HEK293 (cell line): ENCODE data around the gene INPP5D.

Experiments used
- GLIS1 ChIP-seq: fragments of 450-650 bp; formaldehyde crosslinking; IDR thresholded peaks from 2 replicates; pipeline ENCODE4 v1.5.1; 2016; ENCODE audit warnings: missing biosample characterization, missing genetic modification characterization
- KLF17 ChIP-seq: fragments of 450-650 bp; formaldehyde crosslinking; IDR thresholded peaks from 2 replicates; pipeline ENCODE4 v1.5.1; 2016; ENCODE audit warnings: missing biosample characterization, missing genetic modification characterization
- MZF1 ChIP-seq: fragments of 450-650 bp; formaldehyde crosslinking; IDR thresholded peaks from 2 replicates; pipeline ENCODE4 v1.5.1; 2017; ENCODE audit warnings: missing biosample characterization, missing genetic modification characterization, borderline replicate concordance
- REST ChIP-seq: fragments of 450-650 bp; formaldehyde crosslinking; IDR thresholded peaks from 2 replicates; pipeline ENCODE4 v1.5.1; 2016; ENCODE audit warnings: missing biosample characterization, missing genetic modification characterization
- ZNF514 ChIP-seq: fragments of 450-650 bp; formaldehyde crosslinking; IDR thresholded peaks from 2 replicates; pipeline ENCODE4 v1.5.1; 2016; ENCODE audit warnings: missing biosample characterization, missing genetic modification characterization
- ZNF670 ChIP-seq: fragments of 450-650 bp; formaldehyde crosslinking; IDR thresholded peaks from 2 replicates; pipeline ENCODE4 v1.5.1; 2016; ENCODE audit warnings: missing biosample characterization, missing genetic modification characterization, low read depth
- TF ChIP-seq, protein P1 (sequence below): fragments of 450-650 bp; formaldehyde crosslinking; IDR thresholded peaks from 2 replicates; pipeline ENCODE4 v1.5.1; 2016; ENCODE audit warnings: missing biosample characterization, missing genetic modification characterization
- TF ChIP-seq, protein P2 (sequence below): fragments of 450-650 bp; formaldehyde crosslinking; conservative IDR thresholded peaks from 2 replicates; pipeline ENCODE4 v1.5.1; 2016; ENCODE audit warnings: low read depth, missing biosample characterization, missing genetic modification characterization
- TF ChIP-seq, protein P3 (sequence below): fragments of 450-650 bp; formaldehyde crosslinking; IDR thresholded peaks from 2 replicates; pipeline ENCODE4 v1.5.1; 2016; ENCODE audit warnings: missing biosample characterization, missing genetic modification characterization

DNA sequence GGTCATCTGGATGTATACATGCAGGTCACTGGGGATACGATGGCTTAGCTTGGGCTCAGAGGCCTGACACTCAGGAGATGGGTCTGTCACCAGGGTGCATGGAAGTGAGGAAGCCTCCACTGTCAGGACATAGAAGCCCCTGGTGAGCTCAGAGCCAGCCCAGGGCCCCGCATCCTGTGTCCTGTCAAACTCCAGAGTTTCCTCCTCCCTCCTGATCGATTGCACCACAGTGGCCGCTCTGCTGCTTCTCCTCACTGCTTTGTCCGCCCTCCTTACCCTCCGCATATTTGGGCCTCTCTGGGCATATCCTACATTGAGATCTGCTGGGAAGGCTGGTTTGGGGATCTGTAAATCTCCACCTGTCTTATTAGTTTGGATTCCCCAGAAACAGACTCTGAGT is 153.8 kb downstream of the INPP5D start:
- TF ChIP-seq REST (no peak), ZNF514 (tag by site-specific recombination) (no peak), KLF17 (tag by site-specific recombination) (no peak), ZNF670 (tag by site-specific recombination) (no peak), GLIS1 (tag by site-specific recombination) (no peak), MZF1 (tag by site-specific recombination) (no peak)
- TF ChIP-seq, protein P1, sequence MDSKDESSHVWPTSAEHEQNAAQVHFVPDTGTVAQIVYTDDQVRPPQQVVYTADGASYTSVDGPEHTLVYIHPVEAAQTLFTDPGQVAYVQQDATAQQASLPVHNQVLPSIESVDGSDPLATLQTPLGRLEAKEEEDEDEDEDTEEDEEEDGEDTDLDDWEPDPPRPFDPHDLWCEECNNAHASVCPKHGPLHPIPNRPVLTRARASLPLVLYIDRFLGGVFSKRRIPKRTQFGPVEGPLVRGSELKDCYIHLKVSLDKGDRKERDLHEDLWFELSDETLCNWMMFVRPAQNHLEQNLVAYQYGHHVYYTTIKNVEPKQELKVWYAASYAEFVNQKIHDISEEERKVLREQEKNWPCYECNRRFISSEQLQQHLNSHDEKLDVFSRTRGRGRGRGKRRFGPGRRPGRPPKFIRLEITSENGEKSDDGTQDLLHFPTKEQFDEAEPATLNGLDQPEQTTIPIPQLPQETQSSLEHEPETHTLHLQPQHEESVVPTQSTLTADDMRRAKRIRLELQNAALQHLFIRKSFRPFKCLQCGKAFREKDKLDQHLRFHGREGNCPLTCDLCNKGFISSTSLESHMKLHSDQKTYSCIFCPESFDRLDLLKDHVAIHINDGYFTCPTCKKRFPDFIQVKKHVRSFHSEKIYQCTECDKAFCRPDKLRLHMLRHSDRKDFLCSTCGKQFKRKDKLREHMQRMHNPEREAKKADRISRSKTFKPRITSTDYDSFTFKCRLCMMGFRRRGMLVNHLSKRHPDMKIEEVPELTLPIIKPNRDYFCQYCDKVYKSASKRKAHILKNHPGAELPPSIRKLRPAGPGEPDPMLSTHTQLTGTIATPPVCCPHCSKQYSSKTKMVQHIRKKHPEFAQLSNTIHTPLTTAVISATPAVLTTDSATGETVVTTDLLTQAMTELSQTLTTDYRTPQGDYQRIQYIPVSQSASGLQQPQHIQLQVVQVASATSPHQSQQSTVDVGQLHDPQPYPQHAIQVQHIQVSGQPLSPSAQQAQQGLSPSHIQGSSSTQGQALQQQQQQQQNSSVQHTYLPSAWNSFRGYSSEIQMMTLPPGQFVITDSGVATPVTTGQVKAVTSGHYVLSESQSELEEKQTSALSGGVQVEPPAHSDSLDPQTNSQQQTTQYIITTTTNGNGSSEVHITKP (tag by site-specific recombination) = no peak
- TF ChIP-seq, protein P2, sequence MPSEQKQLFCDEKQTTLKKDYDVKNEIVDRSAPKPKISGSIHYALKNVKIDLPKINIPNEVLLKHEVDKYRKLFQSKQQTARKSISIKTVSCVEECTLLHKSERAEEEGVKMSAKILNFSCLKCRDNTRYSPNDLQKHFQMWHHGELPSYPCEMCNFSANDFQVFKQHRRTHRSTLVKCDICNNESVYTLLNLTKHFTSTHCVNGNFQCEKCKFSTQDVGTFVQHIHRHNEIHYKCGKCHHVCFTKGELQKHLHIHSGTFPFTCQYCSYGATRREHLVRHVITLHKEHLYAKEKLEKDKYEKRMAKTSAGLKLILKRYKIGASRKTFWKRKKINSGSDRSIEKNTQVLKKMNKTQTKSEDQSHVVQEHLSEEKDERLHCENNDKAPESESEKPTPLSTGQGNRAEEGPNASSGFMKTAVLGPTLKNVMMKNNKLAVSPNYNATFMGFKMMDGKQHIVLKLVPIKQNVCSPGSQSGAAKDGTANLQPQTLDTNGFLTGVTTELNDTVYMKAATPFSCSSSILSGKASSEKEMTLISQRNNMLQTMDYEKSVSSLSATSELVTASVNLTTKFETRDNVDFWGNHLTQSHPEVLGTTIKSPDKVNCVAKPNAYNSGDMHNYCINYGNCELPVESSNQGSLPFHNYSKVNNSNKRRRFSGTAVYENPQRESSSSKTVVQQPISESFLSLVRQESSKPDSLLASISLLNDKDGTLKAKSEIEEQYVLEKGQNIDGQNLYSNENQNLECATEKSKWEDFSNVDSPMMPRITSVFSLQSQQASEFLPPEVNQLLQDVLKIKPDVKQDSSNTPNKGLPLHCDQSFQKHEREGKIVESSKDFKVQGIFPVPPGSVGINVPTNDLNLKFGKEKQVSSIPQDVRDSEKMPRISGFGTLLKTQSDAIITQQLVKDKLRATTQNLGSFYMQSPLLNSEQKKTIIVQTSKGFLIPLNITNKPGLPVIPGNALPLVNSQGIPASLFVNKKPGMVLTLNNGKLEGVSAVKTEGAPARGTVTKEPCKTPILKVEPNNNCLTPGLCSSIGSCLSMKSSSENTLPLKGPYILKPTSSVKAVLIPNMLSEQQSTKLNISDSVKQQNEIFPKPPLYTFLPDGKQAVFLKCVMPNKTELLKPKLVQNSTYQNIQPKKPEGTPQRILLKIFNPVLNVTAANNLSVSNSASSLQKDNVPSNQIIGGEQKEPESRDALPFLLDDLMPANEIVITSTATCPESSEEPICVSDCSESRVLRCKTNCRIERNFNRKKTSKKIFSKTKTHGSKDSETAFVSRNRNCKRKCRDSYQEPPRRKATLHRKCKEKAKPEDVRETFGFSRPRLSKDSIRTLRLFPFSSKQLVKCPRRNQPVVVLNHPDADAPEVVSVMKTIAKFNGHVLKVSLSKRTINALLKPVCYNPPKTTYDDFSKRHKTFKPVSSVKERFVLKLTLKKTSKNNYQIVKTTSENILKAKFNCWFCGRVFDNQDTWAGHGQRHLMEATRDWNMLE = no peak
- TF ChIP-seq, protein P3, sequence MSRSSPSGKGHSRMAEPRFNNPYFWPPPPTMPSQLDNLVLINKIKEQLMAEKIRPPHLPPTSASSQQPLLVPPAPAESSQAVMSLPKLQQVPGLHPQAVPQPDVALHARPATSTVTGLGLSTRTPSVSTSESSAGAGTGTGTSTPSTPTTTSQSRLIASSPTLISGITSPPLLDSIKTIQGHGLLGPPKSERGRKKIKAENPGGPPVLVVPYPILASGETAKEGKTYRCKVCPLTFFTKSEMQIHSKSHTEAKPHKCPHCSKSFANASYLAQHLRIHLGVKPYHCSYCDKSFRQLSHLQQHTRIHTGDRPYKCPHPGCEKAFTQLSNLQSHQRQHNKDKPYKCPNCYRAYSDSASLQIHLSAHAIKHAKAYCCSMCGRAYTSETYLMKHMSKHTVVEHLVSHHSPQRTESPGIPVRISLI = no peak
